ENCODE data around the gene ZNF320.
"Not testable (repeated sequence)": the region's sequence is repeated elsewhere in the genome, so short reads cannot be mapped to it uniquely, and the experiment has no call there.

ZNF320 gene

GRCh38 chr19:52922841-52923777 lies 25.7 kb upstream of the ZNF320 start, which contains the start of gene ZNF888:
Gene ZNF888 (minus strand): TSS chr19:52923428. CDS start chr19:52917873, 5,555 bp downstream.
- H3K4me3 ChIP-seq (ENCODE audit: low read length), result peak within 1 kb of the TSS; percentile 95
- no peaks in the 10 kb centered on the region for H3K27me3 ChIP-seq (ENCODE audit: low read depth, low read length)
- peak within 1 kb of the TSS; percentile 87 for H3K27ac ChIP-seq (ENCODE audit: low read length)
- peak within 1 kb of the TSS; percentile 100 for H3K9ac ChIP-seq (ENCODE audit: low read length)
- H3K79me2 ChIP-seq (ENCODE audit: low read length), result peaks cover 29% of the 10 kb centered on the region
- H2AFZ ChIP-seq (ENCODE audit: low read depth, low read length), result peak within 1 kb of the TSS; percentile 86
- no peak for TF ChIP-seq EZH2phosphoT487 (IDR thresholded peaks at IDR 0.05; ENCODE audit: low read depth)
- TF ChIP-seq, protein P1, sequence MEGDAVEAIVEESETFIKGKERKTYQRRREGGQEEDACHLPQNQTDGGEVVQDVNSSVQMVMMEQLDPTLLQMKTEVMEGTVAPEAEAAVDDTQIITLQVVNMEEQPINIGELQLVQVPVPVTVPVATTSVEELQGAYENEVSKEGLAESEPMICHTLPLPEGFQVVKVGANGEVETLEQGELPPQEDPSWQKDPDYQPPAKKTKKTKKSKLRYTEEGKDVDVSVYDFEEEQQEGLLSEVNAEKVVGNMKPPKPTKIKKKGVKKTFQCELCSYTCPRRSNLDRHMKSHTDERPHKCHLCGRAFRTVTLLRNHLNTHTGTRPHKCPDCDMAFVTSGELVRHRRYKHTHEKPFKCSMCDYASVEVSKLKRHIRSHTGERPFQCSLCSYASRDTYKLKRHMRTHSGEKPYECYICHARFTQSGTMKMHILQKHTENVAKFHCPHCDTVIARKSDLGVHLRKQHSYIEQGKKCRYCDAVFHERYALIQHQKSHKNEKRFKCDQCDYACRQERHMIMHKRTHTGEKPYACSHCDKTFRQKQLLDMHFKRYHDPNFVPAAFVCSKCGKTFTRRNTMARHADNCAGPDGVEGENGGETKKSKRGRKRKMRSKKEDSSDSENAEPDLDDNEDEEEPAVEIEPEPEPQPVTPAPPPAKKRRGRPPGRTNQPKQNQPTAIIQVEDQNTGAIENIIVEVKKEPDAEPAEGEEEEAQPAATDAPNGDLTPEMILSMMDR (IDR thresholded peaks at IDR 0.05; ENCODE audit: low read depth, low read length), result no peak
- H3K36me3 ChIP-seq (replicated peaks; ENCODE audit: low read depth, low read length), result peaks cover 22% of the 10 kb centered on the region
- no peaks in the 10 kb centered on the region for H4K20me1 ChIP-seq (ENCODE audit: insufficient read depth, low read length)
- H3K9me3 ChIP-seq (ENCODE audit: insufficient read depth, low read length), result no peaks in the 10 kb centered on the region
- peak within 1 kb of the TSS; percentile 83 for H3K4me2 ChIP-seq (ENCODE audit: low read length)
- H3K4me1 ChIP-seq (ENCODE audit: low read length), result peaks cover 24% of the 10 kb centered on the region

DNA sequence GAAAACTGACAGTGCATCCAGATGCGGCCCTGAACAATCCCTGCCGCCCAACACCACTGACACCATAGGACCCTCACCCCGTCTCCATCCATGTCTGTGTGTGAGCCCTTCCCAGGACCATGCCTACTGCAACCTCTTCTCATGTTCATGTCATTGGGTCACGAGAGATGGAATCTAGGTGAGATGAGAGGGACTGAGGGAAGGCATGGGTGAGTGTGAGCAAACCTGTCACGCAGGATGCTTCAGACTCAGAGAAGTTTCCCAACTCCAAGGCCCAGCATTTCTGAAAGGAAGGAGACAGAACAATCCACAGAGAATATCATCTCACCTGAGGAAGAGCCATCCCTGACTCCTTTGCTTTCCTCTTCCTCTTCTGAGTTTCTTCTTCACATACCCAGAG lies 20.1 kb upstream of the ZNF320 start:
- Histone ChIP-seq H3K9ac (ENCODE audit: low read length) (no peak overlapping the region), H3K4me2 (ENCODE audit: low read length) (no peak overlapping the region), H4K20me1 (ENCODE audit: insufficient read depth, low read length) (no peaks in the 10 kb centered on the region; the same call in 1 of the 2 replicates), H3K36me3 (replicated peaks; ENCODE audit: low read depth, low read length) (peaks cover 39% of the 10 kb centered on the region), H3K79me2 (ENCODE audit: low read length) (peaks cover 30% of the 10 kb centered on the region), H3K9me3 (ENCODE audit: insufficient read depth, low read length) (no peaks in the 10 kb centered on the region), H3K27ac (ENCODE audit: low read length) (no peak overlapping the region), H3K27me3 (ENCODE audit: low read depth, low read length) (no peaks in the 10 kb centered on the region), H3K4me3 (ENCODE audit: low read length) (no peak overlapping the region), H2AFZ (ENCODE audit: low read depth, low read length) (no peak overlapping the region), H3K4me1 (ENCODE audit: low read length) (peaks cover 9% of the 10 kb centered on the region)
- TF ChIP-seq, protein P1 (IDR thresholded peaks at IDR 0.05; ENCODE audit: low read depth, low read length), result no peak
- TF ChIP-seq EZH2phosphoT487 (IDR thresholded peaks at IDR 0.05; ENCODE audit: low read depth), result no peak

DNA sequence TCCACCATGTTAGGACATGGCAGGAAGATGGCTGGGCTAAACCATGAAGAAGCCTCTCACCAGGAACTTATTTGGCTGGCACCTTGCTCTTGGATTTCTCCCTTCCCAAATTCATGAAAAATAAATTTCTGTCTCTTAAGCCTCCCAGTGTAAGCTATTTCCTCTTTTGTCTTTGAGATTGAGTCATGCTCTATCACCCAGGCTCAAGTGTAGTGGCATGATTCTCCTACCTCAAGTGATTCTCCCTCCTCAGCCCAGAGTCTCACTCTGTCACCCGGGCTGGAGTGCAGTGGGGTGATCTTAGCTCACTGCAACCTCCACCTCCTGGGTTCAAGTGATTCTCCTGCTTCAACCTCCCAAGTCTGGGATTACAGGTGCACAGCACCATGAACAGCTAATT lies 13.2 kb upstream of the ZNF320 start:
- Histone ChIP-seq H3K4me3 (ENCODE audit: low read length) (no peak overlapping the region), H3K4me2 (ENCODE audit: low read length) (no peak overlapping the region), H4K20me1 (ENCODE audit: insufficient read depth, low read length) (no peaks in the 10 kb centered on the region), H3K9me3 (ENCODE audit: insufficient read depth, low read length) (no peaks in the 10 kb centered on the region), H3K9ac (ENCODE audit: low read length) (no peak overlapping the region), H3K27ac (ENCODE audit: low read length) (peak overlapping the region; percentile 44), H3K36me3 (replicated peaks; ENCODE audit: low read depth, low read length) (peaks cover 65% of the 10 kb centered on the region), H2AFZ (ENCODE audit: low read depth, low read length) (no peak overlapping the region), H3K4me1 (ENCODE audit: low read length) (peaks cover 10% of the 10 kb centered on the region), H3K27me3 (ENCODE audit: low read depth, low read length) (no peaks in the 10 kb centered on the region), H3K79me2 (ENCODE audit: low read length) (0 out of 2 replicates have a peak, but pooled peaks cover 6% of the 10 kb centered on the region)
- TF ChIP-seq, protein P1 (IDR thresholded peaks at IDR 0.05; ENCODE audit: low read depth, low read length), result no peak
- TF ChIP-seq EZH2phosphoT487 (IDR thresholded peaks at IDR 0.05; ENCODE audit: low read depth), result no peak

GRCh38 chr19:52904052-52904780 lies 6.8 kb upstream of the ZNF320 start:
- Histone ChIP-seq H3K79me2 (ENCODE audit: low read length) (peaks cover 39% of the 10 kb centered on the region), H3K9ac (ENCODE audit: low read length) (peak overlapping the region; percentile 77), H3K4me3 (ENCODE audit: low read length) (peak overlapping the region; percentile 64), H3K4me2 (ENCODE audit: low read length) (peak overlapping the region; percentile 77), H3K4me1 (ENCODE audit: low read length) (peaks cover 63% of the 10 kb centered on the region), H3K36me3 (replicated peaks; ENCODE audit: low read depth, low read length) (peaks cover 34% of the 10 kb centered on the region), H3K27ac (ENCODE audit: low read length) (peak overlapping the region; percentile 95)
- H3K27me3 ChIP-seq (ENCODE audit: low read depth, low read length); H3K9me3 ChIP-seq (ENCODE audit: insufficient read depth, low read length); H4K20me1 ChIP-seq (ENCODE audit: insufficient read depth, low read length); H2AFZ ChIP-seq (ENCODE audit: low read depth, low read length): not testable (repeated sequence)
